Testis (tissue), 3 donors: ENCODE data around the gene ACER3. TPM values are rescaled to one million over a fixed set of nuclear protein-coding genes. Genes with fewer than 3 reads are reported as not detected.

Source experiments
- DNase-seq: peaks from one replicate; pipeline ENCODE4 v3.0.0-alpha.2; 2019
- H3K27ac ChIP-seq, 2 donors: fragments of 200-600 bp; sonication (generic); one replicate each; pipeline ENCODE4 v1.5.1; 2019
- H3K27me3 ChIP-seq: fragments of 200-600 bp; sonication (generic); one replicate; pipeline ENCODE4 v1.5.1; 2019
- H3K36me3 ChIP-seq: fragments of 200-600 bp; sonication (generic); one replicate; pipeline ENCODE4 v1.5.1; 2017; ENCODE audit warnings: low read depth; ENCODE audit errors: missing control alignments
- H3K4me1 ChIP-seq: fragments of 200-600 bp; sonication (generic); one replicate; pipeline ENCODE4 v1.5.1; 2019
- H3K4me3 ChIP-seq, 2 donors: fragments of 200-600 bp; sonication (generic); one replicate each; pipeline ENCODE4 v1.5.1; 2017 to 2019
- H3K9me3 ChIP-seq: fragments of 200-600 bp; sonication (generic); one replicate; pipeline ENCODE4 v1.5.1; 2017
- CTCF ChIP-seq, 3 experiments: fragments of 450-650 bp in 2 of 3; fragments of 200-600 bp in 1 of 3; sonication (generic) in 1 of 3; IDR thresholded peaks; one replicate each; pipeline ENCODE4 v1.5.1; 2016 to 2019; ENCODE audit warnings: antibody characterized with exemption in 3 of 3, mild to moderate bottlenecking in 2 of 3, moderate library complexity in 1 of 3
- POLR2A ChIP-seq: fragments of 450-650 bp; IDR thresholded peaks from one replicate; pipeline ENCODE4 v1.6.1; 2017; ENCODE audit warnings: antibody characterized with exemption, mild to moderate bottlenecking, moderate library complexity
- WGBS, 2 donors: methylation state at CpG; one replicate each; pipeline ENCODE4 v1.1.5; 2018; 5-methylcytosine and 5-hydroxymethylcytosine counted together
- intact Hi-C: fragments of 100-400 bp; cut with DNase I; formaldehyde crosslinking; loops from one replicate; pipeline ENCODE4 v1.15.1; 2023; ENCODE audit warnings: low total_unique reads
- polyA plus RNA-seq: library from polyadenylated mRNA; stranded (reverse); fragments of 350-450 nt; fragmentation: Illumina TruSeq; extraction: RNeasy Lipid Tissue Mini Kit (QIAGEN cat#74804); gene quantifications from one replicate; pipeline ENCODE4 v1.2.3, GENCODE V29; 2014; ENCODE audit warnings: low read depth, low replicate concordance; ENCODE audit not compliant: insufficient read depth
- total RNA-seq, 2 donors: library from RNA; depleted of rRNA; stranded (reverse); fragments of >200 nt; gene quantifications; one replicate each; pipeline ENCODE4 v1.2.3, GENCODE V29; 2016

ACER3 gene
- total and polyA plus RNA-seq, 3 donors from 2014 or later: 14.6 to 34.8 (median 23.7) TPM

- Histone ChIP-seq H3K36me3 (no peaks in the 10 kb centered on the region), H3K4me1 (no peaks in the 10 kb centered on the region), H3K4me3 (no peak overlapping the region), H3K27me3 (no peaks in the 10 kb centered on the region), H3K27ac (no peak overlapping the region), H3K9me3 (no peaks in the 10 kb centered on the region)
- intact Hi-C loops: no loop called here
- TF ChIP-seq POLR2A: no peak
- no peak for TF ChIP-seq CTCF (IDR thresholded peaks at IDR 0.05)
- no peak for DNase-seq
These were observed 134.4 kb downstream of the ACER3 start for GRCh38 chr11:76995081-76995576.

DNA sequence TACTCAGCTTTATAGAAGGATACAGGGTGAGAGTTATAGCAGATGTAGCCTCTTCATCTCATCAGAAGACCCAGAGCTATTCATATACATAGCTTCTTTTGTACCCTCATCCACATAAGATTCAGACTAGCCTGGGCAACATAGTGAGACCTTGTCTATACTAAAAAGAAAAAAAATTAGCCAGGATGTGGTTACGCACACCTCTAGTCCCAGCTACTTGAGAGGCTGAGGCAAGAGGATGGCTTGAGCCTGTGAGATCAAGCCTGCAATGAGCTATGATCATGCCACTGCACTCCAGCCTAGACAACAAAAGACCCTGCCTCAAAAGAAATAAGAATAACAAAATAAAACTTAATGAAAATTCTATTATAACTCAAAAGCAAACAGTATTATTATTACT, 136.8 kb downstream of the ACER3 start:
- H3K27me3 ChIP-seq: no peaks in the 10 kb centered on the region
- intact Hi-C loops: no loop called here
- no peak overlapping the region for H3K27ac ChIP-seq
- no peaks in the 10 kb centered on the region for H3K4me1 ChIP-seq
- H3K36me3 ChIP-seq: no peaks in the 10 kb centered on the region
- 92 to 100% methylated on average over 1 of the region's 1 CpG for WGBS, 2 donors
- no peak overlapping the region for H3K4me3 ChIP-seq
- TF ChIP-seq CTCF (IDR thresholded peaks at IDR 0.05) (no peak), POLR2A (no peak)
- no peaks in the 10 kb centered on the region for H3K9me3 ChIP-seq
- DNase-seq: no peak

- Histone ChIP-seq H3K36me3 (no peaks in the 10 kb centered on the region), H3K4me1 (no peaks in the 10 kb centered on the region), H3K27me3 (no peaks in the 10 kb centered on the region), H3K4me3 (no peak overlapping the region), H3K27ac (no peak overlapping the region), H3K9me3 (no peaks in the 10 kb centered on the region)
- WGBS, 2 donors: 100% methylated on average over 1 of the region's 1 CpG
- DNase-seq: no peak
- TF ChIP-seq CTCF (IDR thresholded peaks at IDR 0.05) (no peak), POLR2A (no peak)
- intact Hi-C loops: no loop called here
These were observed 138.9 kb downstream of the ACER3 start for GRCh38 chr11:76999597-76999996.

GRCh38 chr11:77001613-77002012, 140.9 kb downstream of the ACER3 start:
- WGBS, 2 donors: 86 to 92% methylated on average over 1 of the region's 1 CpG
- Histone ChIP-seq H3K4me1 (no peaks in the 10 kb centered on the region), H3K4me3 (no peak overlapping the region), H3K27me3 (no peaks in the 10 kb centered on the region), H3K36me3 (no peaks in the 10 kb centered on the region), H3K9me3 (no peaks in the 10 kb centered on the region), H3K27ac (no peak overlapping the region)
- intact Hi-C loops: no loop called here
- no peak for TF ChIP-seq POLR2A
- TF ChIP-seq CTCF (IDR thresholded peaks at IDR 0.05): no peak
- no peak for DNase-seq

- Histone ChIP-seq H3K4me1 (no peaks in the 10 kb centered on the region), H3K9me3 (no peaks in the 10 kb centered on the region), H3K27me3 (no peaks in the 10 kb centered on the region), H3K4me3 (no peak overlapping the region), H3K36me3 (no peaks in the 10 kb centered on the region), H3K27ac (no peak overlapping the region)
- intact Hi-C loops: no loop called here
- WGBS, 2 donors: 94% methylated on average over 2 of the region's 2 CpGs
- TF ChIP-seq CTCF (IDR thresholded peaks at IDR 0.05) (no peak), POLR2A (no peak)
- no peak for DNase-seq
These were observed 142.1 kb downstream of the ACER3 start for GRCh38 chr11:77002776-77003175.
